ES-I3 (cell line): Measurements from ENCODE around the gene AGGF1.
"Not testable (repeated sequence)": the region's sequence is repeated elsewhere in the genome, so short reads cannot be mapped to it uniquely, and the experiment has no call there.

Experiments used
- H3K36me3 ChIP-seq: 2 replicates; pipeline ENCODE4 v1.6.1; 2013; ENCODE audit warnings: mild to moderate bottlenecking, low read length, control low read depth, moderate library complexity; ENCODE audit not compliant: insufficient read depth
- H3K4me1 ChIP-seq: 2 replicates; pipeline ENCODE4 v1.6.1; 2013; ENCODE audit warnings: mild to moderate bottlenecking, control low read depth, low read length; ENCODE audit not compliant: insufficient read depth
- H3K9ac ChIP-seq: 2 replicates; pipeline ENCODE4 v1.6.1; 2013; ENCODE audit warnings: low read depth, mild to moderate bottlenecking, low read length, moderate library complexity
- H3K9me3 ChIP-seq: 2 replicates; pipeline ENCODE4 v1.6.1; 2013; ENCODE audit warnings: mild to moderate bottlenecking, low read length, moderate library complexity; ENCODE audit not compliant: control insufficient read depth, insufficient read depth

AGGF1 gene

GRCh38 chr5:77030097-77031071, at the start of gene AGGF1:
Gene AGGF1, plus strand, starts transcription at chr5:77030404. Its CDS starts 363 bp downstream, at chr5:77030767.
- H3K9ac ChIP-seq: peak within 1 kb of the TSS; percentile 79
- H3K36me3 ChIP-seq: no peaks in the 10 kb centered on the region; the same call in 1 of the 2 replicates
- peaks cover 5% of the 10 kb centered on the region; the same call in 1 of the 2 replicates for H3K4me1 ChIP-seq
- H3K9me3 ChIP-seq: peaks cover 21% of the 10 kb centered on the region

GRCh38 chr5:76980518-76981144, 49.6 kb upstream of the AGGF1 start:
- Histone ChIP-seq H3K9ac (no peak overlapping the region), H3K4me1 (no peaks in the 10 kb centered on the region), H3K36me3 (no peaks in the 10 kb centered on the region), H3K9me3 (no peaks in the 10 kb centered on the region)

- H3K36me3 ChIP-seq: no peaks in the 10 kb centered on the region
- no peaks in the 10 kb centered on the region for H3K4me1 ChIP-seq
- H3K9me3 ChIP-seq: no peaks in the 10 kb centered on the region
- H3K9ac ChIP-seq: no peak overlapping the region
These were observed 47.8 kb upstream of the AGGF1 start for GRCh38 chr5:76982450-76982849.

- Histone ChIP-seq H3K9me3 (no peaks in the 10 kb centered on the region), H3K9ac (no peak overlapping the region), H3K4me1 (no peaks in the 10 kb centered on the region), H3K36me3 (no peaks in the 10 kb centered on the region)
These were observed 46.7 kb upstream of the AGGF1 start for GRCh38 chr5:76983468-76983867.

GRCh38 chr5:76986825-76987526, 43.2 kb upstream of the AGGF1 start:
- Histone ChIP-seq H3K9ac (no peak overlapping the region), H3K36me3 (no peaks in the 10 kb centered on the region), H3K4me1 (no peaks in the 10 kb centered on the region), H3K9me3 (no peaks in the 10 kb centered on the region)

- no peak overlapping the region for H3K9ac ChIP-seq
- H3K9me3 ChIP-seq: no peaks in the 10 kb centered on the region
- H3K36me3 ChIP-seq: no peaks in the 10 kb centered on the region
- H3K4me1 ChIP-seq: no peaks in the 10 kb centered on the region
These were observed 39.2 kb upstream of the AGGF1 start for GRCh38 chr5:76990899-76991459.

GRCh38 chr5:76993436-76993835, 36.8 kb upstream of the AGGF1 start:
- not testable (repeated sequence) for H3K9ac ChIP-seq

GRCh38 chr5:76994337-76994736, 35.9 kb upstream of the AGGF1 start:
- no peaks in the 10 kb centered on the region for H3K4me1 ChIP-seq
- no peaks in the 10 kb centered on the region for H3K9me3 ChIP-seq
- no peaks in the 10 kb centered on the region for H3K36me3 ChIP-seq
- H3K9ac ChIP-seq: no peak overlapping the region

More at GRCh38 chr5:76993436-76993835, 36.8 kb upstream of the AGGF1 start:
- not testable (repeated sequence) for H3K9me3 ChIP-seq, H3K36me3 ChIP-seq, H3K4me1 ChIP-seq

- H3K4me1 ChIP-seq, H3K9me3 ChIP-seq, H3K9ac ChIP-seq, H3K36me3 ChIP-seq: not testable (repeated sequence)
These were observed 32.0 kb upstream of the AGGF1 start for GRCh38 chr5:76998251-76998650.

GRCh38 chr5:76999451-76999850, 30.8 kb upstream of the AGGF1 start:
- Histone ChIP-seq H3K9me3 (no peaks in the 10 kb centered on the region), H3K9ac (no peak overlapping the region), H3K4me1 (no peaks in the 10 kb centered on the region), H3K36me3 (no peaks in the 10 kb centered on the region)

GRCh38 chr5:77003246-77003645, 27.0 kb upstream of the AGGF1 start:
- 0 out of 2 replicates have a peak, but pooled peaks cover 2% of the 10 kb centered on the region for H3K9me3 ChIP-seq
- no peaks in the 10 kb centered on the region for H3K36me3 ChIP-seq
- H3K4me1 ChIP-seq: no peaks in the 10 kb centered on the region
- H3K9ac ChIP-seq: no peak overlapping the region

GRCh38 chr5:77006124-77006523, 24.1 kb upstream of the AGGF1 start:
- H3K4me1 ChIP-seq: no peaks in the 10 kb centered on the region

GRCh38 chr5:77008413-77008812, 21.8 kb upstream of the AGGF1 start:
- Histone ChIP-seq H3K9ac (no peak overlapping the region), H3K9me3 (0 out of 2 replicates have a peak, but pooled peaks cover 2% of the 10 kb centered on the region), H3K36me3 (no peaks in the 10 kb centered on the region), H3K4me1 (no peaks in the 10 kb centered on the region)

More at GRCh38 chr5:77006124-77006523, 24.1 kb upstream of the AGGF1 start:
- 0 out of 2 replicates have a peak, but pooled peaks cover 2% of the 10 kb centered on the region for H3K9me3 ChIP-seq
- no peaks in the 10 kb centered on the region for H3K36me3 ChIP-seq
- H3K9ac ChIP-seq: no peak overlapping the region

- Histone ChIP-seq H3K4me1 (no peaks in the 10 kb centered on the region), H3K9me3 (0 out of 2 replicates have a peak, but pooled peaks cover 2% of the 10 kb centered on the region), H3K36me3 (no peaks in the 10 kb centered on the region), H3K9ac (no peak overlapping the region)
These were observed 20.0 kb upstream of the AGGF1 start for GRCh38 chr5:77010243-77010642.
